Measurements from ENCODE around the gene SPATA31D1. TPM values are rescaled to one million over a fixed set of nuclear protein-coding genes. Genes with fewer than 3 reads are reported as not detected.
"Not testable (repeated sequence)": the region's sequence is repeated elsewhere in the genome, so short reads cannot be mapped to it uniquely, and the experiment has no call there.

SPATA31D1 gene
- not detected for total RNA-seq

- H3K27ac Mint-ChIP-seq; ATAC-seq; H3K27me3 Mint-ChIP-seq (ENCODE audit: low read depth); H3K4me3 Mint-ChIP-seq; H3K9me3 Mint-ChIP-seq (ENCODE audit: insufficient read depth); CTCF ChIA-PET; POLR2A ChIA-PET; H3K4me1 Mint-ChIP-seq (ENCODE audit: low read depth); DNase-seq; H3K36me3 Mint-ChIP-seq (ENCODE audit: low read depth): not testable (repeated sequence)
Measured at GRCh38 chr9:81988472-81988871, at the start of gene SPATA31D1. SPATA31D1 (plus strand) TSS chr9:81988772; CDS start chr9:81988819, 47 bp downstream.

- CTCF ChIA-PET; H3K27ac Mint-ChIP-seq; H3K4me1 Mint-ChIP-seq (ENCODE audit: low read depth); H3K9me3 Mint-ChIP-seq (ENCODE audit: insufficient read depth); ATAC-seq; H3K4me3 Mint-ChIP-seq; H3K27me3 Mint-ChIP-seq (ENCODE audit: low read depth); H3K36me3 Mint-ChIP-seq (ENCODE audit: low read depth); DNase-seq; POLR2A ChIA-PET: not testable (repeated sequence)
Measured at GRCh38 chr9:81943393-81943792, 45.2 kb upstream of the SPATA31D1 start, which contains the start of gene SPATA31D3. SPATA31D3 (plus strand) TSS chr9:81943500; CDS start chr9:81943586, 86 bp downstream.

GRCh38 chr9:81948650-81949049 is 39.9 kb upstream of the SPATA31D1 start:
- H3K4me1 Mint-ChIP-seq (ENCODE audit: low read depth); H3K27ac Mint-ChIP-seq; POLR2A ChIA-PET; H3K27me3 Mint-ChIP-seq (ENCODE audit: low read depth); H3K36me3 Mint-ChIP-seq (ENCODE audit: low read depth); H3K4me3 Mint-ChIP-seq; CTCF ChIA-PET; ATAC-seq; H3K9me3 Mint-ChIP-seq (ENCODE audit: insufficient read depth); DNase-seq: not testable (repeated sequence)

- ChIA-PET CTCF (no interaction called here), POLR2A (no interaction called here)
- Mint-ChIP-seq H3K27me3 (ENCODE audit: low read depth) (no peaks in the 10 kb centered on the region), H3K4me1 (ENCODE audit: low read depth) (no peaks in the 10 kb centered on the region), H3K36me3 (ENCODE audit: low read depth) (no peaks in the 10 kb centered on the region), H3K4me3 (no peak overlapping the region), H3K27ac (no peak overlapping the region), H3K9me3 (ENCODE audit: insufficient read depth) (peaks cover 10% of the 10 kb centered on the region)
- DNase-seq: no peak
- ATAC-seq: no peak
Measured at GRCh38 chr9:81953096-81953495, 35.5 kb upstream of the SPATA31D1 start.

GRCh38 chr9:81955625-81956024 is 32.9 kb upstream of the SPATA31D1 start:
- no peak for DNase-seq
- Mint-ChIP-seq H3K4me1 (ENCODE audit: low read depth) (no peaks in the 10 kb centered on the region), H3K27ac (no peak overlapping the region), H3K4me3 (no peak overlapping the region), H3K36me3 (ENCODE audit: low read depth) (no peaks in the 10 kb centered on the region), H3K9me3 (ENCODE audit: insufficient read depth) (peaks cover 10% of the 10 kb centered on the region), H3K27me3 (ENCODE audit: low read depth) (no peaks in the 10 kb centered on the region)
- CTCF ChIA-PET: no interaction called here
- POLR2A ChIA-PET: no interaction called here
- no peak for ATAC-seq

- no peak overlapping the region for H3K27ac Mint-ChIP-seq
- no peaks in the 10 kb centered on the region for H3K27me3 Mint-ChIP-seq (ENCODE audit: low read depth)
- no peaks in the 10 kb centered on the region for H3K9me3 Mint-ChIP-seq (ENCODE audit: insufficient read depth)
Measured at GRCh38 chr9:81964218-81965171, 24.1 kb upstream of the SPATA31D1 start.

GRCh38 chr9:81968026-81968425 is 20.5 kb upstream of the SPATA31D1 start:
- Mint-ChIP-seq H3K4me3 (no peak overlapping the region), H3K9me3 (ENCODE audit: insufficient read depth) (no peaks in the 10 kb centered on the region), H3K27ac (no peak overlapping the region), H3K36me3 (ENCODE audit: low read depth) (no peaks in the 10 kb centered on the region), H3K27me3 (ENCODE audit: low read depth) (no peaks in the 10 kb centered on the region), H3K4me1 (ENCODE audit: low read depth) (no peaks in the 10 kb centered on the region)
- no peak for DNase-seq
- CTCF ChIA-PET: no interaction called here
- POLR2A ChIA-PET: no interaction called here
- no peak for ATAC-seq

More at GRCh38 chr9:81964218-81965171, 24.1 kb upstream of the SPATA31D1 start:
- ATAC-seq (no peak), DNase-seq (no peak)
- no peaks in the 10 kb centered on the region for H3K4me1 Mint-ChIP-seq (ENCODE audit: low read depth)
- no peaks in the 10 kb centered on the region for H3K36me3 Mint-ChIP-seq (ENCODE audit: low read depth)
- H3K4me3 Mint-ChIP-seq: no peak overlapping the region
- ChIA-PET CTCF (no interaction called here), POLR2A (no interaction called here)

GRCh38 chr9:81969971-81970370 is 18.6 kb upstream of the SPATA31D1 start:
- Mint-ChIP-seq H3K4me1 (ENCODE audit: low read depth) (no peaks in the 10 kb centered on the region), H3K36me3 (ENCODE audit: low read depth) (no peaks in the 10 kb centered on the region), H3K27me3 (ENCODE audit: low read depth) (no peaks in the 10 kb centered on the region), H3K27ac (no peak overlapping the region), H3K9me3 (ENCODE audit: insufficient read depth) (no peaks in the 10 kb centered on the region), H3K4me3 (no peak overlapping the region)
- POLR2A ChIA-PET: no interaction called here
- CTCF ChIA-PET: no interaction called here
- no peak for DNase-seq
- ATAC-seq: no peak

GRCh38 chr9:81971727-81972126 is 16.8 kb upstream of the SPATA31D1 start:
- Mint-ChIP-seq H3K27ac (no peak overlapping the region), H3K4me1 (ENCODE audit: low read depth) (no peaks in the 10 kb centered on the region), H3K36me3 (ENCODE audit: low read depth) (no peaks in the 10 kb centered on the region), H3K9me3 (ENCODE audit: insufficient read depth) (no peaks in the 10 kb centered on the region), H3K27me3 (ENCODE audit: low read depth) (no peaks in the 10 kb centered on the region), H3K4me3 (no peak overlapping the region)
- DNase-seq (no peak), ATAC-seq (no peak)
- ChIA-PET CTCF (no interaction called here), POLR2A (interaction anchor here (0.6 kb wide), 1 partner anchor 57 kb away, joined by 3 read pairs; no protein-coding TSS in a partner anchor)

- Mint-ChIP-seq H3K4me3 (no peak overlapping the region), H3K4me1 (ENCODE audit: low read depth) (no peaks in the 10 kb centered on the region), H3K36me3 (ENCODE audit: low read depth) (no peaks in the 10 kb centered on the region), H3K27ac (no peak overlapping the region), H3K27me3 (ENCODE audit: low read depth) (no peaks in the 10 kb centered on the region), H3K9me3 (ENCODE audit: insufficient read depth) (no peaks in the 10 kb centered on the region)
- no peak for DNase-seq
- POLR2A ChIA-PET: no interaction called here
- CTCF ChIA-PET: no interaction called here
- no peak for ATAC-seq
Measured at GRCh38 chr9:81974764-81975163, 13.8 kb upstream of the SPATA31D1 start.

- no peaks in the 10 kb centered on the region for H3K36me3 Mint-ChIP-seq (ENCODE audit: low read depth)
- no peaks in the 10 kb centered on the region for H3K4me1 Mint-ChIP-seq (ENCODE audit: low read depth)
- ChIA-PET CTCF (no interaction called here), POLR2A (no interaction called here)
- DNase-seq (no peak), ATAC-seq (no peak)
- H3K27ac Mint-ChIP-seq: no peak overlapping the region
- no peaks in the 10 kb centered on the region for H3K27me3 Mint-ChIP-seq (ENCODE audit: low read depth)
- no peak overlapping the region for H3K4me3 Mint-ChIP-seq
- no peaks in the 10 kb centered on the region for H3K9me3 Mint-ChIP-seq (ENCODE audit: insufficient read depth)
Measured at GRCh38 chr9:81976351-81976750, 12.2 kb upstream of the SPATA31D1 start.

- no peaks in the 10 kb centered on the region for H3K4me1 Mint-ChIP-seq (ENCODE audit: low read depth)
- no peak overlapping the region for H3K27ac Mint-ChIP-seq
- H3K9me3 Mint-ChIP-seq (ENCODE audit: insufficient read depth): no peaks in the 10 kb centered on the region
- ChIA-PET POLR2A (no interaction called here), CTCF (no interaction called here)
- no peak for DNase-seq
- no peak overlapping the region for H3K4me3 Mint-ChIP-seq
- no peaks in the 10 kb centered on the region for H3K27me3 Mint-ChIP-seq (ENCODE audit: low read depth)
- H3K36me3 Mint-ChIP-seq (ENCODE audit: low read depth): no peaks in the 10 kb centered on the region
- no peak for ATAC-seq
Measured at GRCh38 chr9:81979196-81979595, 9.4 kb upstream of the SPATA31D1 start.

- H3K27me3 Mint-ChIP-seq (ENCODE audit: low read depth): no peaks in the 10 kb centered on the region
- H3K4me1 Mint-ChIP-seq (ENCODE audit: low read depth): no peaks in the 10 kb centered on the region
- ChIA-PET POLR2A (no interaction called here), CTCF (no interaction called here)
- no peak overlapping the region for H3K4me3 Mint-ChIP-seq
- H3K9me3 Mint-ChIP-seq (ENCODE audit: insufficient read depth): no peaks in the 10 kb centered on the region
- H3K27ac Mint-ChIP-seq: no peak overlapping the region
- H3K36me3 Mint-ChIP-seq (ENCODE audit: low read depth): no peaks in the 10 kb centered on the region
- ATAC-seq: no peak
- no peak for DNase-seq
Measured at GRCh38 chr9:81980568-81980967, 8.0 kb upstream of the SPATA31D1 start.

Data from activated CD8-positive, alpha-beta T cell treated with anti-CD3 and anti-CD28 coated beads, Interleukin-2, amount 10 ng/mL, durations not matched to agents 7 days and 5 days (primary cell).